A673 (cell line): ENCODE measurements around the gene CYYR1. TPM values are rescaled to one million over a fixed set of nuclear protein-coding genes. Genes with fewer than 3 reads are reported as not detected.

ENCODE experiments used
- BruUV-seq: library from RNA; stranded (reverse); fragments of 400-500 nt; replicated peaks from 2 replicates; lab custom pipeline; 2021; lab: Mats Ljungman, UMichigan
- CTCF ChIA-PET: fragments of 300-600 bp; sonication (Branson Sonifier 250); formaldehyde crosslinking; loops from one replicate; lab custom pipeline; 2022; ENCODE audit warnings: antibody characterized with exemption; lab: Charles Lee
- POLR2A ChIA-PET: fragments of 300-600 bp; sonication (Branson Sonifier 250); formaldehyde crosslinking; loops from one replicate; lab custom pipeline; 2022; ENCODE audit warnings: antibody characterized with exemption; ENCODE audit not compliant: low non-redundant PET; lab: Charles Lee
- DNase-seq: peaks from one replicate; pipeline ENCODE4 v3.0.0-alpha.2; 2015; ENCODE audit warnings: low spot score
- H3K27ac ChIP-seq: fragments of 200-600 bp; sonication (generic); 2 replicates; pipeline ENCODE4 v1.5.1; 2016; ENCODE audit warnings: mixed run types, low read depth, mild to moderate bottlenecking, mixed read lengths, antibody characterized with exemption, low read length; ENCODE audit not compliant: poor library complexity, severe bottlenecking
- H3K27me3 ChIP-seq: fragments of 200-600 bp; sonication (generic); replicated peaks from 2 replicates; pipeline ENCODE4 v1.6.1; 2017; ENCODE audit warnings: mixed run types, low read depth, mild to moderate bottlenecking, mixed read lengths, antibody characterized with exemption, low read length; ENCODE audit not compliant: insufficient read depth, poor library complexity
- H3K36me3 ChIP-seq: fragments of 200-600 bp; sonication (generic); 2 replicates; pipeline ENCODE4 v1.6.1; 2016; ENCODE audit warnings: mixed run types, mild to moderate bottlenecking, mixed read lengths, antibody characterized with exemption, low read length; ENCODE audit not compliant: insufficient read depth, poor library complexity, severe bottlenecking
- H3K4me1 ChIP-seq: fragments of 200-600 bp; sonication (generic); 2 replicates; pipeline ENCODE4 v1.6.1; 2017; ENCODE audit warnings: mixed run types, mild to moderate bottlenecking, mixed read lengths, antibody characterized with exemption, low read length; ENCODE audit not compliant: insufficient read depth, poor library complexity, severe bottlenecking
- H3K4me3 ChIP-seq: fragments of 200-600 bp; sonication (generic); 2 replicates; pipeline ENCODE4 v1.5.1; 2016; ENCODE audit warnings: low read depth, mixed run types, mild to moderate bottlenecking, mixed read lengths, low read length; ENCODE audit not compliant: poor library complexity, severe bottlenecking
- H3K9me3 ChIP-seq: fragments of 200-600 bp; sonication (generic); 2 replicates; pipeline ENCODE4 v1.6.1; 2016; ENCODE audit warnings: mixed run types, low read depth, mild to moderate bottlenecking, mixed read lengths, antibody characterized with exemption, low read length; ENCODE audit not compliant: poor library complexity, severe bottlenecking
- CTCF ChIP-seq: fragments of 300-800, 200-600 bp; sonication (generic); conservative IDR thresholded peaks from 2 replicates; pipeline ENCODE4 v1.5.1; 2017; ENCODE audit warnings: low read depth, mild to moderate bottlenecking, antibody characterized with exemption, low read length, moderate library complexity, mixed read lengths
- EZH2 ChIP-seq: fragments of 200-600 bp; sonication (generic); IDR thresholded peaks from 2 replicates; pipeline ENCODE4 v1.6.1; 2017; ENCODE audit warnings: borderline replicate concordance, low read depth, mild to moderate bottlenecking, mixed read lengths, antibody characterized with exemption, low read length; ENCODE audit not compliant: poor library complexity, severe bottlenecking
- intact Hi-C: fragments of 100-400 bp; cut with micrococcal nuclease; formaldehyde crosslinking; loops from one replicate; pipeline ENCODE4 v1.10.0; 2022; ENCODE audit not compliant: unreplicated experiment
- total RNA-seq: library from RNA; stranded (reverse); gene quantifications from 2 replicates; pipeline ENCODE4 v1.2.3, GENCODE V29; 2021

CYYR1 gene
- total RNA-seq, 1 experiment from 2014 or later, result 96.4 TPM

- H3K4me1 ChIP-seq, result peaks cover 22% of the 10 kb centered on the region
- no peaks in the 10 kb centered on the region for H3K36me3 ChIP-seq
- peak overlapping the region; percentile 9 for H3K27ac ChIP-seq
- DNase-seq, result no peak
- BruUV-seq, result no TSS peak
- intact Hi-C loops, result no loop called here
- ChIA-PET CTCF (no interaction called here), POLR2A (interaction anchor here (0.6 kb wide), 1 partner anchor 17 kb away, joined by 3 read pairs; no protein-coding TSS in a partner anchor)
- no peak overlapping the region for H3K4me3 ChIP-seq
- no peaks in the 10 kb centered on the region for H3K27me3 ChIP-seq
- no peaks in the 10 kb centered on the region for H3K9me3 ChIP-seq
- TF ChIP-seq EZH2, result no peak
- no peak for TF ChIP-seq CTCF
Measured at GRCh38 chr21:26588446-26588845, 15.4 kb upstream of the CYYR1 start.

GRCh38 chr21:26587736-26588201, 14.7 kb upstream of the CYYR1 start:
- ChIA-PET POLR2A (interaction anchor here (0.5 to 0.6 kb wide), 2 partner anchors 17 to 32 kb away, joined by 3 to 8 read pairs; no protein-coding TSS in a partner anchor), CTCF (no interaction called here)
- H3K27ac ChIP-seq, result peak overlapping the region; percentile 9
- no peaks in the 10 kb centered on the region for H3K9me3 ChIP-seq
- no peak for TF ChIP-seq EZH2
- no peak for TF ChIP-seq CTCF
- intact Hi-C loops, result no loop called here
- DNase-seq, result peak; percentile 58
- no peaks in the 10 kb centered on the region for H3K36me3 ChIP-seq
- H3K4me3 ChIP-seq, result peak overlapping the region; percentile 26
- peaks cover 22% of the 10 kb centered on the region for H3K4me1 ChIP-seq
- H3K27me3 ChIP-seq, result no peaks in the 10 kb centered on the region
- no TSS peak for BruUV-seq

- BruUV-seq, result no TSS peak
- no peak overlapping the region for H3K27ac ChIP-seq
- intact Hi-C loops, result no loop called here
- no peak overlapping the region for H3K4me3 ChIP-seq
- H3K9me3 ChIP-seq, result peaks cover 5% of the 10 kb centered on the region
- H3K4me1 ChIP-seq, result peaks cover 19% of the 10 kb centered on the region
- H3K36me3 ChIP-seq, result no peaks in the 10 kb centered on the region
- no peak for TF ChIP-seq EZH2
- no peak for TF ChIP-seq CTCF
- ChIA-PET CTCF (no interaction called here), POLR2A (no interaction called here)
- H3K27me3 ChIP-seq, result no peaks in the 10 kb centered on the region
- DNase-seq, result no peak
Measured at GRCh38 chr21:26583769-26584168, 10.7 kb upstream of the CYYR1 start.
